Keratinocyte (primary cell): ENCODE measurements around the gene SLC39A9. TPM values are rescaled to one million over a fixed set of nuclear protein-coding genes. Genes with fewer than 3 reads are reported as not detected.

Experiments
- DNase-seq: peaks from one replicate; pipeline ENCODE4 v3.0.0-alpha.2; 2011; ENCODE audit warnings: low read depth, missing footprints, low spot score
- FAIRE-seq: peaks from 2 replicates; lab custom pipeline; 2011; peaks lifted over from hg19 to GRCh38; lab: Jason Lieb, UNC
- H2AFZ ChIP-seq: 2 replicates; pipeline ENCODE4 v1.6.0; 2012; ENCODE audit warnings: low read length, control low read depth, inconsistent platforms; ENCODE audit not compliant: control insufficient read depth
- H3K27ac ChIP-seq: 2 replicates; pipeline ENCODE4 v1.5.1; 2011; ENCODE audit warnings: low read length; ENCODE audit not compliant: control insufficient read depth, insufficient read depth
- H3K27me3 ChIP-seq: 3 replicates; pipeline ENCODE4 v1.6.0; 2011; ENCODE audit warnings: low read length; ENCODE audit not compliant: control insufficient read depth, insufficient read depth; ENCODE audit errors: extremely low read depth
- H3K36me3 ChIP-seq, 2 experiments: 2 replicates in 1 of 2; 3 replicates in 1 of 2; pipeline ENCODE4 v1.5.1; 2011; ENCODE audit warnings: low read length in 2 of 2, mild to moderate bottlenecking in 1 of 2; ENCODE audit not compliant: control insufficient read depth in 2 of 2, insufficient read depth in 2 of 2; ENCODE audit errors: extremely low read depth in 1 of 2
- H3K4me1 ChIP-seq: 3 replicates; pipeline ENCODE4 v1.5.1; 2011; ENCODE audit warnings: low read length; ENCODE audit not compliant: control insufficient read depth, insufficient read depth; ENCODE audit errors: extremely low read depth
- H3K4me2 ChIP-seq: 3 replicates; pipeline ENCODE4 v1.6.0; 2011; ENCODE audit warnings: low read depth, low read length; ENCODE audit not compliant: control insufficient read depth, insufficient read depth; ENCODE audit errors: extremely low read depth
- H3K4me3 ChIP-seq, 3 experiments: fragments of 200-600 bp in 1 of 3; sonication (generic) in 1 of 3; 2 replicates in 2 of 3; 3 replicates in 1 of 3; pipeline ENCODE4 v1.5.1; 2011 to 2016; ENCODE audit warnings: low read length in 3 of 3, mild to moderate bottlenecking in 3 of 3, control low read depth in 2 of 3, inconsistent platforms in 1 of 3, low read depth in 1 of 3, mixed read lengths in 1 of 3, mixed run types in 1 of 3, moderate library complexity in 1 of 3; ENCODE audit not compliant: control insufficient read depth in 2 of 3, insufficient read depth in 2 of 3; ENCODE audit errors: extremely low read depth in 1 of 3
- H3K79me2 ChIP-seq: 2 replicates; pipeline ENCODE4 v1.6.0; 2012; ENCODE audit warnings: low read length; ENCODE audit not compliant: control insufficient read depth, insufficient read depth
- H3K9ac ChIP-seq: 3 replicates; pipeline ENCODE4 v1.6.0; 2011; ENCODE audit warnings: low read length; ENCODE audit not compliant: control insufficient read depth, insufficient read depth; ENCODE audit errors: extremely low read depth
- H3K9me1 ChIP-seq: 3 replicates; pipeline ENCODE4 v1.6.0; 2011; ENCODE audit warnings: low read length; ENCODE audit not compliant: control insufficient read depth, insufficient read depth; ENCODE audit errors: extremely low read depth
- H3K9me3 ChIP-seq: 2 replicates; pipeline ENCODE4 v1.5.1; 2012; ENCODE audit warnings: low read depth, low read length; ENCODE audit not compliant: control insufficient read depth
- H4K20me1 ChIP-seq: 3 replicates; pipeline ENCODE4 v1.6.0; 2011; ENCODE audit warnings: low read length; ENCODE audit not compliant: control insufficient read depth, insufficient read depth; ENCODE audit errors: extremely low read depth
- EZH2 ChIP-seq: IDR thresholded peaks from one replicate; pipeline ENCODE4 v1.6.1; 2012; ENCODE audit warnings: inconsistent platforms, mild to moderate bottlenecking, low read length, moderate library complexity
- dilution Hi-C: fragments of 300-500 bp; cut with MboI; formaldehyde crosslinking; loops from one replicate; pipeline ENCODE4 v1.7.0; 2020; ENCODE audit warnings: low sequenced_read_pairs; ENCODE audit not compliant: extremely low pct_ligation_motif_present
- polyA plus RNA-seq, 5 experiments: library from polyadenylated mRNA; depleted of rRNA in 3 of 5; stranded (reverse) in 3 of 5; stranded (forward) in 1 of 5; unstranded in 1 of 5; fragments of >200 nt; gene quantifications; 1 replicate in 1 of 5; 2 replicates in 3 of 5; 3 replicates in 1 of 5; pipeline versions ENCODE4 v1.2.1 to v1.2.3, GENCODE V29; 2011 to 2012; ENCODE audit warnings: missing spikeins in 2 of 5, low read depth in 1 of 5, low replicate concordance in 1 of 5
- TF ChIP-seq, protein P1 (sequence below), 3 experiments: IDR thresholded peaks in 1 of 3; conservative IDR thresholded peaks in 1 of 3; optimal IDR thresholded peaks in 1 of 3; 2 replicates in 2 of 3; 3 replicates in 1 of 3; pipeline versions ENCODE3 to v1.5.1; 2011; ENCODE audit warnings: low read length in 3 of 3, mild to moderate bottlenecking in 3 of 3, moderate library complexity in 2 of 3, control low read depth in 1 of 3, inconsistent platforms in 1 of 3; ENCODE audit not compliant: insufficient read depth in 2 of 3; ENCODE audit errors: extremely low read depth in 1 of 3

SLC39A9 gene
- polyA plus RNA-seq, 1 donor (not counting 4 experiments of a cell fraction or from before 2014, with no cell fraction given) = 58.8 TPM

DNA sequence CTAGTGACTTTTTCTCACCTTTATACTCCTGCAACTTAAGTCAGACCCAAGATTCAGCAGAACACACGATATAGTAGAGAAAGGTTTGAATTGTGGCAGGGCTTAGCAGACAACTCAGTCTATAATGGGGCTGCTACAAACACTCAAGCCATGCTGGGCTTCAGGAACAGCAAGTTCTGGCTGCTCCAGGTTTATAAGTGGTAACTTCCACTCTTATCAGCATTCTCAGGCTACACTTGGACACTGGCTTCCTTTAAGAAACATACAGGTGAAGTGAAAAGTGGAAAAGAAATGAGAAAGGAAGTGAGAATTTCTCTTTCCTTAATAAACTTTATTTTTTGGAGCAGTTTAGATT, 107.7 kb downstream of the SLC39A9 start:
- dilution Hi-C loops = no loop called here
- FAIRE-seq = no peak
- TF ChIP-seq EZH2 = no peak
- TF ChIP-seq, protein P1, sequence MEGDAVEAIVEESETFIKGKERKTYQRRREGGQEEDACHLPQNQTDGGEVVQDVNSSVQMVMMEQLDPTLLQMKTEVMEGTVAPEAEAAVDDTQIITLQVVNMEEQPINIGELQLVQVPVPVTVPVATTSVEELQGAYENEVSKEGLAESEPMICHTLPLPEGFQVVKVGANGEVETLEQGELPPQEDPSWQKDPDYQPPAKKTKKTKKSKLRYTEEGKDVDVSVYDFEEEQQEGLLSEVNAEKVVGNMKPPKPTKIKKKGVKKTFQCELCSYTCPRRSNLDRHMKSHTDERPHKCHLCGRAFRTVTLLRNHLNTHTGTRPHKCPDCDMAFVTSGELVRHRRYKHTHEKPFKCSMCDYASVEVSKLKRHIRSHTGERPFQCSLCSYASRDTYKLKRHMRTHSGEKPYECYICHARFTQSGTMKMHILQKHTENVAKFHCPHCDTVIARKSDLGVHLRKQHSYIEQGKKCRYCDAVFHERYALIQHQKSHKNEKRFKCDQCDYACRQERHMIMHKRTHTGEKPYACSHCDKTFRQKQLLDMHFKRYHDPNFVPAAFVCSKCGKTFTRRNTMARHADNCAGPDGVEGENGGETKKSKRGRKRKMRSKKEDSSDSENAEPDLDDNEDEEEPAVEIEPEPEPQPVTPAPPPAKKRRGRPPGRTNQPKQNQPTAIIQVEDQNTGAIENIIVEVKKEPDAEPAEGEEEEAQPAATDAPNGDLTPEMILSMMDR (optimal IDR thresholded peaks at IDR 0.05 in 1 of 3, IDR thresholded peaks at IDR 0.05 in 1 of 3, conservative IDR thresholded peaks at IDR 0.05 in 1 of 3; ENCODE audit: extremely low read depth in 1 of 3, insufficient read depth in 2 of 3, low read length in 3 of 3) = no peak

More for the DNA sequence above, 107.7 kb downstream of the SLC39A9 start:
- Histone ChIP-seq H3K79me2 (no peaks in the 10 kb centered on the region), H3K4me1 (peaks cover 2% of the 10 kb centered on the region), H2AFZ (no peak overlapping the region), H4K20me1 (no peaks in the 10 kb centered on the region), H3K9me1 (no peaks in the 10 kb centered on the region), H3K4me2 (no peak overlapping the region), H3K4me3 (no peak overlapping the region), H3K9me3 (no peaks in the 10 kb centered on the region), H3K9ac (no peak overlapping the region), H3K27me3 (peaks cover 14% of the 10 kb centered on the region), H3K27ac (no peak overlapping the region), H3K36me3 (no peaks in the 10 kb centered on the region)
- DNase-seq = no peak

Other genes starting within 250 kb of the SLC39A9 start
- 29.5 to 41.3 TPM (median 34.7 TPM) in 3 replicates for gene DCAF5, start 245.6 kb upstream of the SLC39A9 start, polyA plus RNA-seq
- 19.9 to 23.9 TPM (median 22.7 TPM) in 3 replicates for gene EXD2, start 207.2 kb upstream of the SLC39A9 start, polyA plus RNA-seq
- gene GALNT16, start 138.5 kb upstream of the SLC39A9 start, polyA plus RNA-seq = 0.04 TPM in 1 of 3 replicates, not detected in the others
- gene ERH, start 393 bp upstream of the SLC39A9 start, polyA plus RNA-seq = 124 to 256 TPM (median 159 TPM) in 3 replicates
- 0.01 TPM in 2 of 3 replicates, not detected in the other for gene PLEKHD1, start 86.0 kb downstream of the SLC39A9 start, polyA plus RNA-seq
- not detected in 3 replicates for gene CCDC177, start 176.2 kb downstream of the SLC39A9 start, polyA plus RNA-seq
- 10.5 to 12.8 TPM (median 12.0 TPM) in 3 replicates for gene SUSD6, start 212.9 kb downstream of the SLC39A9 start, polyA plus RNA-seq